Gastrocnemius medialis (tissue), 4 donors: Measurements from ENCODE around the gene SIKE1. TPM values are rescaled to one million over a fixed set of nuclear protein-coding genes. Genes with fewer than 3 reads are reported as not detected.
"Not testable (repeated sequence)": the region's sequence is repeated elsewhere in the genome, so short reads cannot be mapped to it uniquely, and the experiment has no call there.

Source experiments
- ATAC-seq, 2 donors: fragments of 150-250 bp; one replicate each; pipeline ENCODE4 v1.9.1; 2016
- DNase-seq, 2 donors: peaks; one replicate each; pipeline ENCODE4 v3.0.0-alpha.2; 2019
- H3K27ac ChIP-seq, 4 donors: fragments of 200-600 bp; sonication (generic); 1 replicate in 1 of 4; 2 replicates in 3 of 4; pipeline ENCODE4 v1.5.1; 2016 to 2018; ENCODE audit warnings: mild to moderate bottlenecking in 2 of 4, moderate library complexity in 1 of 4
- H3K27me3 ChIP-seq, 3 donors: fragments of 200-600 bp; sonication (generic) in 2 of 3; 1 replicate in 1 of 3; 2 replicates in 2 of 3; pipeline versions ENCODE4 v1.5.1 to v1.6.0; 2016 to 2019; ENCODE audit warnings: mild to moderate bottlenecking in 1 of 3, moderate library complexity in 1 of 3
- H3K36me3 ChIP-seq, 2 donors: fragments of 200-600 bp; sonication (generic) in 1 of 2; one replicate each; pipeline ENCODE4 v1.5.1; 2017 to 2018
- H3K4me1 ChIP-seq, 2 donors: fragments of 200-600 bp; sonication (generic) in 1 of 2; one replicate each; pipeline ENCODE4 v1.5.1; 2016 to 2017; ENCODE audit warnings: mild to moderate bottlenecking in 2 of 2
- H3K4me3 ChIP-seq, 4 donors: fragments of 200-600 bp; sonication (generic) in 3 of 4; 1 replicate in 1 of 4; 2 replicates in 3 of 4; pipeline ENCODE4 v1.5.1; 2016 to 2019; ENCODE audit warnings: mild to moderate bottlenecking in 2 of 4
- H3K9me3 ChIP-seq, 3 donors: fragments of 200-600 bp; sonication (generic) in 2 of 3; 1 replicate in 1 of 3; 2 replicates in 2 of 3; pipeline ENCODE4 v1.5.1; 2016 to 2019
- CTCF ChIP-seq, 5 experiments: fragments of 450-650 bp in 3 of 5; fragments of 200-600 bp in 2 of 5; sonication (generic) in 2 of 5; IDR thresholded peaks in 4 of 5; conservative IDR thresholded peaks in 1 of 5; 1 replicate in 4 of 5; 2 replicates in 1 of 5; pipeline ENCODE4 v1.5.1; 2016 to 2019; ENCODE audit warnings: antibody characterized with exemption in 5 of 5, mild to moderate bottlenecking in 3 of 5, moderate library complexity in 3 of 5
- POLR2A ChIP-seq, 2 donors: fragments of 450-650 bp; IDR thresholded peaks; one replicate each; pipeline ENCODE4 v1.6.1; 2017; ENCODE audit warnings: antibody characterized with exemption in 2 of 2, mild to moderate bottlenecking in 2 of 2, moderate library complexity in 2 of 2
- in situ Hi-C, 4 donors: fragments of 200-750 bp; cut with MboI; loops; one replicate each; pipeline versions ENCODE4 v1.15.0 to v1.8.0; 2017; ENCODE audit warnings: low sequenced_read_pairs in 4 of 4
- intact Hi-C: fragments of 100-400 bp; cut with DNase I; formaldehyde crosslinking; loops from one replicate; pipeline ENCODE4 v1.15.1; 2023; ENCODE audit warnings: low total_unique reads
- total RNA-seq, 4 donors: library from RNA; depleted of rRNA; stranded (reverse); fragments of >200 nt; gene quantifications; one replicate each; pipeline versions ENCODE4 v1.1.0 to v1.2.3, GENCODE V29; 2016

SIKE1 gene
- total RNA-seq, 4 donors from 2014 or later, result 25.7 to 37.8 (median 36.3) TPM

GRCh38 chr1:114819869-114820268, 39.4 kb upstream of the SIKE1 start:
- no peaks in the 10 kb centered on the region for H3K4me1 ChIP-seq
- H3K27ac ChIP-seq, result no peak overlapping the region
- TF ChIP-seq POLR2A (IDR thresholded peaks at IDR 0.05), result no peak
- no peak for TF ChIP-seq CTCF (IDR thresholded peaks at IDR 0.05 in 4 of 5, conservative IDR thresholded peaks at IDR 0.05 in 1 of 5)
- ATAC-seq, result no peak
- no peaks in the 10 kb centered on the region for H3K27me3 ChIP-seq
- H3K4me3 ChIP-seq, result no peak overlapping the region
- in situ Hi-C loops, result no loop called here
- H3K36me3 ChIP-seq, result no peaks in the 10 kb centered on the region
- H3K9me3 ChIP-seq, result no peaks in the 10 kb centered on the region
- no peak for DNase-seq
- intact Hi-C loops, result no loop called here

GRCh38 chr1:114804449-114804848, 24.0 kb upstream of the SIKE1 start:
- ATAC-seq, DNase-seq, intact Hi-C loops, H3K36me3 ChIP-seq, H3K27ac ChIP-seq, H3K9me3 ChIP-seq, in situ Hi-C loops, H3K4me1 ChIP-seq, H3K27me3 ChIP-seq, H3K4me3 ChIP-seq: not testable (repeated sequence)

- intact Hi-C loops (no loop called here), in situ Hi-C loops (no loop called here)
- DNase-seq, result no peak
- Histone ChIP-seq H3K4me3 (no peak overlapping the region), H3K27me3 (no peaks in the 10 kb centered on the region), H3K4me1 (no peaks in the 10 kb centered on the region), H3K27ac (no peak overlapping the region), H3K9me3 (no peaks in the 10 kb centered on the region), H3K36me3 (no peaks in the 10 kb centered on the region)
- TF ChIP-seq POLR2A (IDR thresholded peaks at IDR 0.05) (no peak), CTCF (IDR thresholded peaks at IDR 0.05 in 4 of 5, conservative IDR thresholded peaks at IDR 0.05 in 1 of 5) (no peak)
- ATAC-seq, result no peak
Measured at GRCh38 chr1:114803001-114803400, 22.5 kb upstream of the SIKE1 start.

- no peak overlapping the region for H3K27ac ChIP-seq
- ATAC-seq, result no peak
- TF ChIP-seq CTCF (IDR thresholded peaks at IDR 0.05 in 4 of 5, conservative IDR thresholded peaks at IDR 0.05 in 1 of 5) (no peak), POLR2A (IDR thresholded peaks at IDR 0.05) (no peak)
Measured at GRCh38 chr1:114794038-114794437, 13.6 kb upstream of the SIKE1 start.

GRCh38 chr1:114790581-114790980, 10.1 kb upstream of the SIKE1 start:
- in situ Hi-C loops, H3K9me3 ChIP-seq, intact Hi-C loops, H3K4me3 ChIP-seq, H3K36me3 ChIP-seq, H3K27me3 ChIP-seq, DNase-seq, H3K4me1 ChIP-seq, H3K27ac ChIP-seq, ATAC-seq: not testable (repeated sequence)

More at GRCh38 chr1:114794038-114794437, 13.6 kb upstream of the SIKE1 start:
- intact Hi-C loops (no loop called here), in situ Hi-C loops (no loop called here)
- Histone ChIP-seq H3K36me3 (no peaks in the 10 kb centered on the region), H3K9me3 (no peaks in the 10 kb centered on the region), H3K27me3 (no peaks in the 10 kb centered on the region), H3K4me1 (no peaks in the 10 kb centered on the region), H3K4me3 (no peak overlapping the region)
- DNase-seq, result no peak

- H3K4me3 ChIP-seq, H3K27me3 ChIP-seq, H3K36me3 ChIP-seq, H3K9me3 ChIP-seq, in situ Hi-C loops, H3K4me1 ChIP-seq, H3K27ac ChIP-seq, ATAC-seq, DNase-seq: not testable (repeated sequence)
- intact Hi-C loops, result loop anchor here (10.0 kb wide), 1 partner anchor 1712 kb away; the partner anchor contains the start of gene LRIG2
Measured at GRCh38 chr1:114786440-114786839, 6.0 kb upstream of the SIKE1 start.
